Activated gamma-delta T cell treated with anti-CD3 and anti-CD28 coated beads, Interleukin-2, amount 50 U/mL, for 16 hours (primary cell): Measurements from ENCODE around the gene ACOT4.
"Not testable (repeated sequence)": the region's sequence is repeated elsewhere in the genome, so short reads cannot be mapped to it uniquely, and the experiment has no call there.

Source experiments
- DNase-seq: peaks from one replicate; pipeline ENCODE4 v3.0.0-alpha.2; 2020; ENCODE audit warnings: low read depth

Gene ACOT4

DNA sequence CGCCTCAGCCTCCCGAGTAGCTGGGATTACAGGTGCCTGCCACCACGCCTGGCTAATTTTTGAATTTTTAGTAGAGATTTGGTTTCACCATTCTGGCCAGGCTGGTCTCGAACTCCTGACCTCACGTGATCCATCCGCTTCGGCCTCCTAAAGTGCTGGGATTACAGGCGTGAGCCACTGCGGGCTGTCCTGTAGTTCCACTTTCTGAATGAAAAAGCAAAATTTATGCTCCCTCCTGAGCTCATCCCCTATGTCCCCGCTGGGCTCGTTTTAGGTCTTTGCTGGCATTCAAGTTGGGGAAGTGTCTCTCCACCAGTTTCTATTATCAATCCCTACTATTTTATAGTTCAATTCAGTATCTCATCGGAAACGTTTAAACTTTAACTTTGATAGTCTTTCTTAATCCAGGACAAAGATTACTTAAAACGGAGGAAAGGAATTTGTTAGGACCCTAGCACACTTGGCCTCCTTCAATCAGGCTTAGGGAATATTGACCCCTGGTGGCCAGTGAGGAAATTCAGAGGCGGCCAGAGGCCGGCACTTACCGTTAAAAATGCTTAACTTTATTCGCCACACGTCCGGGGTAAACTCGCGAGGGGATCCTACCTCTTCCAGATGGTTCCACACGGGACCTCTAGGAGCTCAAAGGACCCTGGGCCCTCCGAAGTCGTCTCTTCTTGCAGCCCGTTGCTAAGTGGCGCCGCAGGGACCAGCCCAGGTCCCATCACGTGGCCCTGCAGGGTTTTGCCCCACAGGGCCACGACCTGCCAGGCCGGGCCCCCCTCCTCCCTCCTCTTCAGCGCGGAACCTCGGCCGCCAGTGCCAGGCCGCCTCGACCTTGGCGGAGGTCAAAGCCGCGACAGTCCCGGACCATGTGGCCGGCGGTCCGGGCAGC lies 41.7 kb downstream of the ACOT4 start:
- peak; percentile 37 for DNase-seq

DNA sequence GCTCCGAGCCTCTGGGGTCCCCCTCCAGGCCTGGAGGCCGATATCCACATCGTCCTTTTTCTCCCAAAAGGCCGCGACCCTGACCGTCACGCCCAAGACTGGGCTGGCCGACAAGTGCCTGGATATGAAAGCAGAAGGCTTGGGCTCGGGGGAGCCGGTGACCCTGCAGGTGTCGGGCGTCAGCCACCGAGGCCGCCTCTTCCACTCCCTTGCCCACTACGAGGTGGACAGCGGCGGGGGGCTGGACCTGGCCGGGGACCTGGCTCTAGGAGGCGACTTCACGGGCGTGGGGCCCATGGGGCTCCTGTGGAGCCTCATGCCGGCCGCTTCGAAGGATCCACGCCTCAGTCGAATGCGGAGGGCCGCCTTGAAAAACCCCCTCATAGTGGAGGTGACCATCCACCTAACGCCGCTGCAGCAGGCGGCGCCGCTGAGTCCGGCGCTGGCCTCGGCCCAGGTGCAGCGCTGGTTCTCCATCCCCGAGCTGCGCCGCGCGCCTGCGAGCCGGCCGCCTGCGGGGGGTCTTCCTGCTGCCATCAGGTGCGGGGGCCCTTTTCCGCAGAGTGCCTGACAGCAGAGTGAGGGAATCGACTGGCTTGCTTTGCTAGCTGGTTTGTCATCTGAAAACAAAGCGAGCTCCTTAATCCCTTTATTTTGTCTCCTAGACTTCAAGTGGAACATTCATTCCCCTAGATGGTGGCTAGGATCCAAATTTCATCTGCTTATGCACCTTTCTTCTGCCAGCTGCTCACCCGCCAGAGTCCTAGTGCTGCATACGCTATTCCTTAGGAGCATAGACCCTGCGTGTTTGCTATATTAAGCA lies 42.5 kb downstream of the ACOT4 start:
- DNase-seq, result no peak

DNA sequence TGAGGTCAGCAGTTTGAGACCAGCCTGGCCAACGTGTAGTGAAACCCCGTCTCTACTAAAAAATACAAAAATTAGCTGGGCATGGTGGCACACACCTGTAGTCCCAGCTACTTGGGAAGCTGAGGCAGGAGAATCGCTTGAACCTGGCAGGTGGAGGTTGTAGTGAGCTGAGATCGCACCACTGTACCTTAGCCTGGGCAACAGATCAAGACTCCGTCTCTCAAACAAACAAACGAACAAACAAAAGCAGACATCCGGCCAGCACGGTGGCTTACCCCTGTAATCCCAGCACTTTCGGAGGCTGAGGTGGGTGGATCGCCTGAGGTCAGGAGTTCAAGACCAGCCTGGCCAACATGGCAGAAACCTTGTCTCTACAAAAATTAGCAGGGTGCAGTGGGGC lies 44.7 kb downstream of the ACOT4 start:
- DNase-seq, result not testable (repeated sequence)

DNA sequence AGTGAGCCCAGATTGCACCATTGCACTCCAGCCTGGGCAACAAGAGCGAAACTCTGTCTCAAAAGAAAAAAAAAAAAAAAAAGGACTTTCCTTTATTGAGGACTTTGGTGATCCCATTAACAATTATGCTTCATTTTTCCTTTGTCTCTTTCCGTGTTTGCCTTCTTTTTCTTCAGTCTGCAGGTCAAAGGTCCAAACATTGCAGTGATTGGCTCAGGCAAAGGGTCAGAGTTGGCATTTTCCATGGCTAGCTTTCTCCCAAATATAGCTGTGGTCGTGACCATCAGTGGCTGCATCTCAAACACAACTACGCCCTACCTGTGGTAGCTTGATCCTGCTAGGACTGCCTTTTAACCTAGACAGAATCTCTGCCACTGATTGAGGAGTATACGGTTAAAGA lies 46.2 kb downstream of the ACOT4 start:
- DNase-seq, result no peak

DNA sequence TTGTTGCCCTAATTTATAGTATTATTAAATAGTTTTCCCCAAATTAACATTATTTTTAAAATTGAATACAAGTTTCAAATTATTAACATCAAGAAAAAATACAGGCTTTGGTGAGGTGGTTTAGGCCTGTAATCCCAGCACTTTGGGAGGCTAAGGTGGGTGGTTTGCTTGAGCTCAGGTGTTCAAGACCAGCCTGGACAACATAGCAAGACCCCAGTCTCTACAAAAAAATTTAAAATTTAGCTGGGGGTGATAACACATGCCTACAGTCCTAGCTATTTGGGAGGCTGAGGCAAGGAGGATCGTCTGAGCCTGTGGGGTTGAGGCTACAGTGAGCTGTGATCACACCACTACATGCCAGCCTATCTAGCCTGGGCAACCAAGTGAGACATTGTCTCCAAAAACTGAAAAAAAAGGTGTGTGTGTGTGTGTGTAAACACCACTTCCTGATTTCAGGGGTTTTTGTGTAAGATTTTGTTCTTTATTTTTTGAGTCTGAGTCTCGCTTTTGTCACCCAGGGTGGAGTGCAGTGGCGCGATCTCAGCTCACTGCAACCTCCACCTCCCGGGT lies 49.2 kb downstream of the ACOT4 start:
- no peak for DNase-seq

DNA sequence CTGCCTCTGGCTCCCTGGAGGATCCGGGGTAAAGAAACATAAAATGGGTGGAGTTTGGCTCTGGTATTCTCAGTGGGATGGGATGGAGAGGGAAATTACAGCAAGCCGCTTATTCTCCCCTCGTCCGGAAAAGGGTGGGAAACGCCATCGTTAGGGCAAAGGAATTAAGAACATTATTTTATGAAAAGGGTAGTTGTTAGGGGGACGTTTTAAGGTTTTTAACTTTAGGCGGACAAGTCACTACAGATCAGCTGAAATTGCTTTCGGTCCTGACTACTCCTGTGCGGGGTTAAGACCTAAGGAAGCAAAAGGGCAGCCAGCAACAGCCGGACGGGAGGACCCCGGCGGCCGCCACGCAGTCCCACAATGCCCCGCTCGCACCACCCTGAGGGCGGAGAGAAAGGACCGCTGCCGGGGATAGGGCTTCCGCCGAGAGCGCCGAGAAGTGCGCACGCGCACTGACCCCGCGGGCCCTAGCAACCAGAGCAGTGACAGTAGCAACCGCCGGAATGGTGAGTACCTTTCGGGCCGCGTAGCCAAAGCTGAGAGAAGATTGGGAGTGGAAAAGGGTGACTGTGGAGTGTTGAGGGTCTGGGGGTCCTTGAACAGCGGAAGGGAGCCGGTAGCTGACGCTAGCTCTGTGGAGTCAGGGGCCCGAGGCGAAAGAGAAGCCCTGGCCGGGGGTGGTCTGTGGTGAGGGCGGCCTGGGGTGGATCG lies 53.0 kb downstream of the ACOT4 start, which contains the start of gene DNAL1:
TSS of gene DNAL1 (plus strand) at position 456 of the 717 bp plus-strand sequence. CDS start at position 510, 54 bp downstream.
- DNase-seq, result peak; percentile 85

DNA sequence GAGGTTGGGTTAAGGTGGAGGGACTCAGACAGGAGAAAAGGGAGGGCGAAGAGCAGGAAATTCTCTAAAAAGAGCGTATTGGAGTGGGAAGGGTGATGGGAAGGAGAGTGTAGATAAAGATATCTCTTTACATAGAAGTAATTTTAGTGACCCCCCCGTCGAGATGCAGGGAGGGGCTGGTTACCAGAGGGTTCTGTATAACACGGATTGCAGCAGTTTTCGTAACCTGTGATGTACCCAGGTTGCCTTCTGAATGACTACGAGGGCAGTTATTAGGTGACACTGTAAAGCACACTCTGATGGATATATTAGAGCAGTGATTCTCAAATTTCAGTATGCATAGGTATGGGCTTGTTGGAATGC lies 53.6 kb downstream of the ACOT4 start:
- no peak for DNase-seq
